ENCODE data around the gene RAB12. TPM values are rescaled to one million over a fixed set of nuclear protein-coding genes. Genes with fewer than 3 reads are reported as not detected.
A peak's percentile ranks its signal among the peaks of the same experiment; 100 is the strongest.

Gene RAB12
- total RNA-seq, 1 donor from 2014 or later: 25.2 TPM

GRCh38 chr18:8684577-8684976, 75.3 kb downstream of the RAB12 start:
- H3K4me3 Mint-ChIP-seq: no peak overlapping the region
- H3K27ac Mint-ChIP-seq: no peak overlapping the region
- no peak for TF ChIP-seq CTCF (conservative IDR thresholded peaks at IDR 0.05)
- H3K9me3 Mint-ChIP-seq: peaks cover 4% of the 10 kb centered on the region
- peaks cover 10% of the 10 kb centered on the region for H3K4me1 Mint-ChIP-seq (ENCODE audit: unreplicated experiment)
- H3K27me3 Mint-ChIP-seq: peaks cover 2% of the 10 kb centered on the region
- DNase-seq (ENCODE audit: extremely low spot score, unreplicated experiment): no peak
- H3K36me3 Mint-ChIP-seq: no peaks in the 10 kb centered on the region

GRCh38 chr18:8685141-8685913, 76.1 kb downstream of the RAB12 start:
- TF ChIP-seq CTCF (conservative IDR thresholded peaks at IDR 0.05): no peak

GRCh38 chr18:8685914-8686216, 76.6 kb downstream of the RAB12 start:
- Mint-ChIP-seq H3K27me3 (peaks cover 2% of the 10 kb centered on the region), H3K4me3 (no peak overlapping the region), H3K27ac (peak overlapping the region; percentile 82), H3K4me1 (ENCODE audit: unreplicated experiment) (peaks cover 10% of the 10 kb centered on the region), H3K36me3 (no peaks in the 10 kb centered on the region), H3K9me3 (peaks cover 4% of the 10 kb centered on the region)
- TF ChIP-seq CTCF (conservative IDR thresholded peaks at IDR 0.05): no peak
- DNase-seq (ENCODE audit: extremely low spot score, unreplicated experiment): no peak

More at GRCh38 chr18:8685141-8685913, 76.1 kb downstream of the RAB12 start:
- Mint-ChIP-seq H3K4me1 (ENCODE audit: unreplicated experiment) (peaks cover 10% of the 10 kb centered on the region), H3K36me3 (no peaks in the 10 kb centered on the region), H3K9me3 (peaks cover 4% of the 10 kb centered on the region), H3K27me3 (peaks cover 2% of the 10 kb centered on the region), H3K4me3 (no peak overlapping the region), H3K27ac (peak overlapping the region; percentile 82)
- no peak for DNase-seq (ENCODE audit: extremely low spot score, unreplicated experiment)

GRCh38 chr18:8686611-8687010, 77.4 kb downstream of the RAB12 start:
- no peak overlapping the region for H3K27ac Mint-ChIP-seq
- H3K27me3 Mint-ChIP-seq: peaks cover 2% of the 10 kb centered on the region
- H3K4me3 Mint-ChIP-seq: no peak overlapping the region
- H3K36me3 Mint-ChIP-seq: no peaks in the 10 kb centered on the region
- peaks cover 4% of the 10 kb centered on the region for H3K9me3 Mint-ChIP-seq
- TF ChIP-seq CTCF (conservative IDR thresholded peaks at IDR 0.05): no peak
- no peak for DNase-seq (ENCODE audit: extremely low spot score, unreplicated experiment)
- peaks cover 10% of the 10 kb centered on the region for H3K4me1 Mint-ChIP-seq (ENCODE audit: unreplicated experiment)

GRCh38 chr18:8688216-8688800, 79.1 kb downstream of the RAB12 start:
- H3K27ac Mint-ChIP-seq: no peak overlapping the region
- DNase-seq (ENCODE audit: extremely low spot score, unreplicated experiment): no peak
- peaks cover 4% of the 10 kb centered on the region for H3K9me3 Mint-ChIP-seq
- no peaks in the 10 kb centered on the region for H3K36me3 Mint-ChIP-seq
- peaks cover 2% of the 10 kb centered on the region for H3K27me3 Mint-ChIP-seq
- H3K4me1 Mint-ChIP-seq (ENCODE audit: unreplicated experiment): peaks cover 10% of the 10 kb centered on the region
- TF ChIP-seq CTCF (conservative IDR thresholded peaks at IDR 0.05): no peak
- no peak overlapping the region for H3K4me3 Mint-ChIP-seq

Data from type B pancreatic cell (in vitro differentiated cells).